HT1080 (cell line): ENCODE data around the gene TAS2R41. TPM values are rescaled to one million over a fixed set of nuclear protein-coding genes. Genes with fewer than 3 reads are reported as not detected.

Experiments
- DNase-seq: peaks from one replicate; pipeline ENCODE4 v3.0.0-alpha.2; 2015; ENCODE audit warnings: low read depth
- polyA plus RNA-seq, 2 experiments: library from polyadenylated mRNA; depleted of rRNA; stranded (reverse); fragments of >200 nt; gene quantifications; 2 replicates each; pipeline ENCODE4 v1.2.3, GENCODE V29; 2015
- total RNA-seq: library from RNA; depleted of rRNA; stranded (reverse); fragments of >200 nt; shearing (Covaris generic); gene quantifications from 2 replicates; pipeline ENCODE4 v1.2.3, GENCODE V29; 2014; rRNA removed

The TAS2R41 gene, protein sequence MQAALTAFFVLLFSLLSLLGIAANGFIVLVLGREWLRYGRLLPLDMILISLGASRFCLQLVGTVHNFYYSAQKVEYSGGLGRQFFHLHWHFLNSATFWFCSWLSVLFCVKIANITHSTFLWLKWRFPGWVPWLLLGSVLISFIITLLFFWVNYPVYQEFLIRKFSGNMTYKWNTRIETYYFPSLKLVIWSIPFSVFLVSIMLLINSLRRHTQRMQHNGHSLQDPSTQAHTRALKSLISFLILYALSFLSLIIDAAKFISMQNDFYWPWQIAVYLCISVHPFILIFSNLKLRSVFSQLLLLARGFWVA
- not detected in 2 replicates for total RNA-seq
- polyA plus RNA-seq (2015; cell fraction: cytosol; rRNA removed) = not detected in 2 replicates
- polyA plus RNA-seq (2015; cell fraction: nucleus; rRNA removed) = not detected in 2 replicates

DNA sequence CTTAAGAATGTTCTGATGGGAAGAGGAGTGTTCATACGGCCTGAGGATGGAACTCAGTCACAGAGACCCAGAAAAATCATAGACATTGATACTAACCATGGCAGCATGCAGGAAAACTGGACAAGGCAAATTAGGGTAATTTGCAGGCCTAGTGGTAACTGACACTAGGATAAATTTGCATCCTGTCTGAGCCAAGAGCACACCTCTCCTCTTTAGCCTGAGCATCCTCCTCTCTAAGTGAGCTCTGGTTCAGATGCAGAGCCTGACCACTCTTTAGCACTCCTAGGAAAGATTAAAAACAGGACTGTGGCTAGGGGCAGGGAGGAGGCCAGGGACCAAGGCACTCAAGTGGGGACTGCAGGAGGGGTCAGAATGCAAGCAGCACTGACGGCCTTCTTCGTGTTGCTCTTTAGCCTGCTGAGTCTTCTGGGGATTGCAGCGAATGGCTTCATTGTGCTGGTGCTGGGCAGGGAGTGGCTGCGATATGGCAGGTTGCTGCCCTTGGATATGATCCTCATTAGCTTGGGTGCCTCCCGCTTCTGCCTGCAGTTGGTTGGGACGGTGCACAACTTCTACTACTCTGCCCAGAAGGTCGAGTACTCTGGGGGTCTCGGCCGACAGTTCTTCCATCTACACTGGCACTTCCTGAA, at the start of gene TAS2R41:
TSS of gene TAS2R41 (plus strand) at position 373 of the 650 bp plus-strand sequence. CDS start at position 373, 0 bp downstream.
- DNase-seq = no peak

DNA sequence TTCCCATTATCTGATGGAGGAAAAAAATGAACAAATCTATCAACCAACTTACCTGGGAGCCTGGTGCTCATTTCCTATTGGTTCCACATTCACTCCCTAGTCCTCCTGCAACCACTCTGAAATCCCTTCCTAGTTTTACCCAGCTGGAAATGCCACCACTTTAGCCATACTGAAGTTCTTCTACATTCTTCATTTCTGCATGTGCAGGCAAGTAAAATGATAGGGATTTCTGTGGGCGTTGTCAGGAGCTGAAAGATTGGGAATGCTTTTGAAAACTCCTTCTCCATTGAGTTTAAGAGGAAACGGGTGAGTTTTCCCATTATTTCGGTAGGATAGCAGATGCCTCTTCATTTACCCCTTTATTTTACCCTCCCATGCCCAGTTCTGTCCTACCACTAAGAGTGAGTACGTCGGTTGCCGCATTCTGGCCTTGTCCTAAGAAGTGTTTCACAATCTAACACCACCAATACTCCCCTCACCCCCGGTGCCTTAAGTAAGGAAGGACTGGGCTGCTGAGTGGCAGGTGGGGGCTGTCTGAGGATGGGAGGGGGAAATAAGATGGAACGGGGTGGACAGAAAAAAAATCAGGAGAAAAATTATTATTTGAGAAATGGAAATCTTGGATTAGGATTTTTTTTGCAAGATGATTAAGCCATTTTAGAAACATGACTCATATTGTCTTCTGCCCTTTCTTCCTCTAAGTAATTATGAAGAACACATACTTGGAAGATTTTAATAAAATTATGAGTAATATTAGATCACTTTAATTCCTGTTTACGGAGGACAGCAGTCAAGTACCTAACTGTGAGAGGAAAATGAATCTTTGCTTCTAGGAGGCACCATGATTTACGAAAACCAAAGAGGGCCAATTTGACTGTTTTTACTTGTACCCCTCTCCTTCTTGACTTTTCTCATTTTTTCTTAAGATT, 47.6 kb upstream of the TAS2R41 start:
- no peak for DNase-seq

DNA sequence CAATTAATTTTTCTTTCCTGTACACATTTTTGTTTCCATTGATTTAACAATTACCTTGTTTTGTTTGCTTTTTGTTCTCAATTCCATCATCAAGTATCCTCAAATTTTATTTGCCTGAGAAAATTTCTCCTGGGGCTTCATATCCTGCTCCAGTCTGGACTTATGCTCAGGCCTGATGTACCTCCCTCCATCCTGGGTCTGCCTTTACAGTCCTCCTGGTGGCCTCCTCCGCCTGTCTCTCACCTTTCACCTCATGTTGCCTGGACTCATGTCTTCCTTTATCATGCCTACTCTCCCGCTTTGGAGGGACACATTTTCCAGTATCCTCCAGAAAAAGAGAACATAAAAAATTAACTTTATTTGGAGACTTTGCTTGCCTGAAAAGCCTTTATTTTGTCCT, 46.6 kb upstream of the TAS2R41 start:
- no peak for DNase-seq

DNA sequence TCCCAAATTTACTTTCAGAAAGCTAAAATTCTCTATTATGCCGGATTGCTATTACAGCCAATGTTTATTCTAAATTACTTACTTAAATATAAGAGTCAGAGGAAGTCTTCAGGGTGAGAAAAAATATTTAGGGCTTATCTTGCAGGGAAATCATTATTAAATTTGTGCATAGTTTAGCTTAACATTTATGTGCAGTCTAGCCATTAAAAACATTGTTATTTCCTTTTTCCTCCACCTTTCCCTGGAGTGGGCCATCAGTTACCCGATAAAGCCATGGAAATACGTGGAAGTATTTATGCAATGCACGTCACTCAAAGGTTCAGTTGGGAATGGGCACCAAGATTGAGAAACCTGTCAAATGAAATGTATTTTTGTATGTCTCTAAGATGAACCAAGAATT, 43.9 kb upstream of the TAS2R41 start:
- no peak for DNase-seq

DNA sequence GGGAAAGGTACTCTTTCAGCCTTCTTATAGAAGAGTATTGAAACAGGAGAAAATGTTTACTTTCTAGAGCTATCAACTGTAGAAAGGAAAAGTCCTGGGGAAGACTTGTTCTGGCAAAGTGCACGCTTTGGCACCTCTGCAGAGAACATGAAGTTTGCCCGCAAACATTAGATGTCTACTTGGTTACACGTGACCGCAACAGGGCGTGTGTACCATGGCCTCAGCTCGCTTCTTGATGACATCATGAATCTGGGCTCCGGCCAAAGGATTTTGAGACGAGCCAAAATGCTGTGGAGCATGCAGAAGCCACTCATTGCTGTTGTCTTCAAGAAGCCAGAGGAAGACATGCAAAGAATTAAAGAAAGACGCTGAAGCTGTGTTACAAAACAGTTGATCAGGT, 43.0 kb upstream of the TAS2R41 start:
- DNase-seq = peak; percentile 41

DNA sequence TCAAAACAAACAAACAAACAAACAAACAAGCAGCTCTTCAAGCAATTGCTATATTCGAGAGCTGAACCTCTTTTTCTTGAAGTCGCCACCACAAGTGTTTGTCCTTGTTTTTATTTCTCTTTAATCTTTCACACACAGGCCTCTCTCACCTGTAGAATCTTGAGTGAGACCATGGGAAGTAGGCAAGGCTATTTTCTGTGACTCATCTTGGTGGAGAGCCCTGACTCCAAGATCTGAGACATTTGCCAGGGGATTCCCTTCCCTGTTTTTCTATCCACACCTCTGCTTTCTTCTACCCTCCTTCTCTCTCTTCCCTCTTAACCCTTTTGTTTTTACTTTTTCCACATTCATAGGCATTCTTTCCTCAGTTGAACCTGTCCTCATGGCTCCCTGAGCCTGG, 42.4 kb upstream of the TAS2R41 start:
- no peak for DNase-seq

DNA sequence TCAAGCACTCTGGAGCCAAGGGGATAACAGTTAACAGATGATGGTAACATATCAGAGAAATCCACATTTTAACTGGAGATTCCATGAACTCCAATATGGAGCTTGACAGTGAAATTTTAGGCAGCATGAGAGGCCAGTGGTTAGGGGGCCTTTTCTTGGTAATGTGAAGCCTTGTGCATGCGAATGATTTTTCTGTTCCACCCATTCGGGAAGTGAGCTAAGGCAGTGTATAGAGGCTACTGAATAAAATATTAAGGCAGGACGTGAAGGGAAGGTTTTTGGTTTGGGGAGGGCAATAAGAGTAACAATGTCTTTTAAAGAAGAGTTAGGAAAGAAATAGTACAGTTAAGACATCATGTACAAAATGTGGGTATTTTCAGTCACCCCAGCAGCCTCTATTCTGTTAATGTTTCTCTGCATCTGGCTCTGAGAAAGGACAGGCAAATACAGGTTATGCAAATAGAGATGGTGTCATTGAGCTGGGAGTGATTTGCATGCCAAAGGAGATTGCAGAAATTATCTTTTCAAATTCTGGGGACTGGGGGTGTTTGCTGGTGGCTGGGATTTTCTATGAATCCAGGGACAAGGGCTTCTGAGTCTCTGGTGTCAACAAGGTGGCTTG, 41.2 kb upstream of the TAS2R41 start:
- DNase-seq = no peak

DNA sequence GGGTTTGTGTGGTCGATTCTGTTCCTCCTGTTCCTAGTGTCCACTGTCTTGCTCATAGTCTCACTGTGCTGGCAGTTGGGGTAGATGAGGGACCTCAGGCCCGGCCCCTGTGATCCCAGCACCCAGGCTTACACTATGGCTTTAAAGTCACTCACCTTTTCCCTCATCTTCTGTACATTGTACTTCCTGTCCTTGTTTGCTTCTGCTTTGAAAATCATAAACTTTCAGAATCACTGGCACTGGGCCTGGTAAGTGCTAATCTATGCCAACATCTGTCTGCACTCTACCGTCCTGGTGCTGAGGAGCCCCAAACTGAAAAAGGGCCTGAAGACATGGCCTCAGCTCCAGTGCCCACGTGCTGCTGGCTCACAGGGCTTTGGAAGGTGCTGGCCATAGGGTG, 40.1 kb upstream of the TAS2R41 start:
- DNase-seq = no peak

DNA sequence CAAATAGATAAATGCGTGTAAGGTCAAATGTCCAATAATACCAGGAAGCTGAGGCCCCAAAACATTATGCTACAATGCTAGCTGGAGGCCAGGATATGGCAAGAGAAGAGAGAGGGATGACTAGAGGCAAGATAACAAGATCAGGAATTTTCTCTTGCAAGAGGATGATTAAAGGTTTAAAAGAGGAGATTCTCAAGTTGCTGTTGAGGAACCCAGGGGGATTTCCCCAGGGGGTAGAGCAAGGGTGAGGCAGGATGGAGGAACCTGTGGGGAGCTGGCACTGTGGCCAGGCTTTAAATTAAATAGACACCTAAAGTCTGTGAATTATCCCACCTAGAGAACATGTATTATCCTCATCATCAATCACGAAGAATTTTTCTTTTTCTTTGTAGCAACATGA, 37.8 kb upstream of the TAS2R41 start:
- no peak for DNase-seq

DNA sequence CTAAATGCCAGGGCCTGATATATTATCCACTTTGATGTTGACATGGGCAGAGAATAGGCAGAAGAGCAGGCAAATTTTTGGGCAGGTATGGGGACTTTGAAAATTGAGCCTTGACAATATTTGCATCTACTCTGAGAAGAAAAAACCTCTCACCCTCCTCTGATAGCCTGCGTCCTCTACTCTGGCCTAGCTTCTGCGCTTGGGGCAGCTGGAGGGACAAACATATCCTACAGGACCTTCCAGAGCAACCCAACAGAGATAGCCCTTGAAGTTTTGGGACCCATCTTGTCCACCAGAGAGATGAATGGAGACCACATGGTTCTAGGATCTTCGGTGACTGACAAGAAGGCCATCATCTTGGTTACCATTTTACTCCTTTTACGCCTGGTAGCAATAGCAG, 34.5 kb upstream of the TAS2R41 start, which contains the start of gene TAS2R60:
TSS of gene TAS2R60 (plus strand) at position 301 of the 400 bp plus-strand sequence. CDS start at position 301, 0 bp downstream.
- DNase-seq = no peak

DNA sequence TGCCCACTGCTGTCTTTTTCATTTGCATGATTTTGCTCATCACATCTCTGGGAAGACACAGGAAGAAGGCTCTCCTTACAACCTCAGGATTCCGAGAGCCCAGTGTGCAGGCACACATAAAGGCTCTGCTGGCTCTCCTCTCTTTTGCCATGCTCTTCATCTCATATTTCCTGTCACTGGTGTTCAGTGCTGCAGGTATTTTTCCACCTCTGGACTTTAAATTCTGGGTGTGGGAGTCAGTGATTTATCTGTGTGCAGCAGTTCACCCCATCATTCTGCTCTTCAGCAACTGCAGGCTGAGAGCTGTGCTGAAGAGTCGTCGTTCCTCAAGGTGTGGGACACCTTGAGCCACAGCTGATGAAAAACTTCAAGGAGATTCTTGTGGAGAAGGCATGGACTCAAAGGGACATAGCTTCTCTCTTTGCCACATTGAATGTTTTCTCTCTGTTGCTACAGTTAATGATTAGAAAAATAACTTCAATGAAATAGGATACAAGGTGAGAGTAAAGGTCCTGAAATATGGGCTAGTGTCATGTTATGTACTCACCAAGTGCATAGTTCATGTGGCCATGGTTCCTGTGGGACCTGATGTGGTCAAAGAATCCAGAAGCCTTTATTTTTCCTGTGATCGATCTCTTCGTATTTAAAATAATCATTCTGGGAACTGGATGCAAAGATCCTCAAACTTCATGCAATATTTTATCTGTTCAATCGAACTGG, 33.5 kb upstream of the TAS2R41 start:
- no peak for DNase-seq

DNA sequence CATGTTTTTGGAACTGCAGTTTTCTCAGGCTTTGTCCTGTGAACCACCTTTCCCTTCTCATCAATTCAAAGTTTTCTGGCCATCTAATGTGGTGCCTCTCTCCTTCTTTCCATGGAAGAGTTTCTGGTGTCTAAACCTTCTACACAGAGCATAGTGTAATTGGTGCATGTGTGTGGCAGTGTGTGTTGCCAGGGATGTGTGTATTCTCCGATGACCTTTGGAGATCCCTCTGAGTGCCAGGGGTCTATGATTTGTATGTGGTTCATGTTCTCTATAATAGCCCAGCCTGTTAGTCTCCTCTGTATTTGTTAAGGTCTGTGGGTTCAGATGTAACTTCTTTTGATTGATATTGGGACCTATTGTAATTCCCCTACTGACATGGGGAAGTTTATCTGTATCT, 32.9 kb upstream of the TAS2R41 start:
- DNase-seq = no peak

DNA sequence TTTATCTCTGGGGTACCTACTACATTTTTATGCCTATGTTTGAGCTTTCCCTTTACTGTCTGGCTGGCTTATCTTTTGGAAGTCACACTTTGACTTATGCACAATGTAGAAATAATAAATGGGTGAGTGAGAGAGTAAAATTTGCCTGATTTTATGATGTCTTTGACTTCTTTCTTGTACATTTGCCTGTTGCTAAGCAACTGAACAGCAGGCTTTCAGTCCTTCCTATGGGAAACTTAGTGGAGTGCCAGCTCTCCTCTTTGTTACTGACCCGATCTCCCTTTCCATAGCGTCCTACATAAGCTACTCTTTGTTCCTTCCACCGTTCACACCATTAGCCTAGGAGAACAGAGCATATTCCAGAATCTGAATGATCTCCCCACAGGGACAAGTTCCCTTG, 30.2 kb upstream of the TAS2R41 start:
- DNase-seq = no peak

DNA sequence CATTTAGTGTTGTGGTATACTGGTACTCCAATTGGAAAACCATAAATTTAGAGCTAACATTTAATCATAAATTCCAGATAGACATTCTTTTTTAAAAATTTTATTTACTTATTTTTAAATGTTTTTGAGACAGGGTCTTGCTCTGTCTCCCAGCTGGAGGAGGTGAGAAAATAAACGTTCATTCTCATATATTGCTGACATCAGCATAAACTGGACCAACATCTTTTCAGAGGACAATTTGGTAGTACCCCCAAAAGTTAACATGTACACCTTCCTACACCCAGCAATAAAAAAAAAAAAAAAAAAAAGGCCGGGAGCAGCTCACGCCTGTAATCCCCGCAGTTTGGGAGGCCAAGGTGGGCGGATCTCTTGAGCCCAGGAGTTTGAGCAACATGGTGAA, 29.2 kb upstream of the TAS2R41 start:
- no peak for DNase-seq

DNA sequence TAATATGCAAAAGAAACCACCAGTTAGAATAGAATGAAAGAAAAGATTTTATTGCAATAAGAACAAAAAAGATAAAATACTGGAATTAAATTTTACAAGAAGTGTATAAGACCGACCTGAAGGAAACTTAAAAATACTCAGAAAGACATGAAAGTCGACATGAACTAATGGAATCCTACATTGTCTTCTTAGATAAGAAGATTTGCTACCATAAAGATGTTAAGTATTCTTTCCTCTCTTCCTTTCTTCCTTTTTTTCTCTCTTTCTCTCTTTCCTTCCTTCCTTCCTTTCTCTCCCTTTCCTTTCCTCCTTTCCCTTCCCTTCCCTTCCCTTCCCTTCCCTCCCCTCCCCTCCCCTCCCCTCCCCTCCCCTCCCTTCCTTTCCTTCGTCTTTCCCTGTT, 27.9 kb upstream of the TAS2R41 start:
- no peak for DNase-seq

DNA sequence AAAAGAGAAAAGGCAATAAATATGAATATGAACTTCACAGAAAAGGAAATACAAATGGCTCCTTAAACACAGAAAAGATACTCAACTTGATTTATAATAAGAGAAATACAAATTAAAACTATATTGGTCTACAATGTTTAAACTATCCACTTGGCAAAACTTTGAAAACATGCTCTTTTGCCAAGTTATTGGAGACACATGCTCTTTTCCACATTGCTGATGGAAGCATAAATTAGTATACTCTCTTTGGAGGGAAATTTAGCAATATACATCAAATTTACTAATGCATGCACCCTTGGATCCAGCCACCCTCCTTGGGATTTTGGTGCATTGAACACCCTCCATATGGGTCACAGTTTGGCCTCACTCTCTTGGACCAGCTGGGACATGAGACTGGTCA, 26.6 kb upstream of the TAS2R41 start:
- no peak for DNase-seq

DNA sequence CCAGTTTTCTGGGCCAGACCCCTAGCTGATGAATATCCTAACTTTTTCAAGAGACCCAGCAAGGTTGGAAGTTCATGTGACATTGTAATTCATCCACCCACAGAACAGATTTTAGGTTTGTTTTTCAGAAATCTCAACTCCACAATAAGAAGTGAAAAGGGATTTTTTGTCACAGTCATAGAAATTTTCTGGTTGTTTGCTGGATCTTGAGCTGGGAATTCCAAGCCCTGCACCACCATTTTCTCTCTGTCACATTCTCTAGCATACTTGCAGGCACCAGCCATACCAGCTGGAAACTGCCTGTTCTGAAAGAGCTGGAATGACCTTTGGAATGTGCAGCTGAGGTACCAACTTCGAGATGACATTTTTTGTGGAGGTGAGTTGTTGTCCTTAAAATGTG, 25.9 kb upstream of the TAS2R41 start:
- no peak for DNase-seq

DNA sequence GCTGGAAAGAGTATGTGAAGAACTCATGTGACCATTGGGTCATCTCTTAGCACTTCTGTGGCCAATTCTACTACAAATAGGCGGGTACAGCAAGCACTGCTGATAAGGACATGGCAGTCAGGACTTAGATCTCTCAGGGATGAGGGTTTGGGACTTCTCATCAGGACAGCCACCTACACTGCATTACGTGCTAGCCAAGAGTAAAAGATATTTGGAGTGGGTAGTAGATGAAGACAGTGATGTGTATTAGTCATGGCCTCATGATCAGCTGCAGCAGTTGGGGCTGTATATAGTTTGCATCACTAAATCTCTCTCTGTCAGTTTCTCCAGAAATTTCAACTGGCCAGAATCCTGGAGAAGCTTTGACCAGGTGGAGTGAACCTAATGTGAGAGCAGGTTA, 25.2 kb upstream of the TAS2R41 start:
- DNase-seq = no peak

DNA sequence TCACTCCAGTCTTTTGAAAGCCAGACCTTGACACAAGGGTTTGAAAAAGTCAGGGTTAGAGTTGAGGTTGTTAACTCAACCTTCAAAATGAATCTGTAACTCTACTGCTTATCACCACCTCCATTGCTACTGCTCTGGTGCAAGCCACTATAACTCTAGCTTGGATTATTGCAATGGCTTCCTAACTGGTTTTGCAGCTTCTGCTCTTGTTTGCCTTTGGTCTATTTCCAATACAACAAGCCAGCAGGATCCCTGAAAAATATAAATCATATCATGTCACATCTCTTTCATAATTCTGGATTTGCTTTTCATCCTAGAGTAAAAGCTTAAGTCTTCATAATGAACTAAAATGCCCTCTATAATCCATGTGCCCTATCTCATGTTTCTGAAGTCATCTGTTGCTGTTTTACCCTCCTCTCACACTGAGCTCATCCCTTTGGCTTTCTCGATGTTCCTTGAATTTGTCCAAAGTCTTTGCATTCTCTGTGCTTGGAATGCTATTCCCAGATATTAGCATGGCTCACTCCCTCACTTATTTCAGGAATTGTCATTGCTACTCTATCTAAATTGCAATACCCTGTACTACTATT, 23.5 kb upstream of the TAS2R41 start:
- DNase-seq = no peak

DNA sequence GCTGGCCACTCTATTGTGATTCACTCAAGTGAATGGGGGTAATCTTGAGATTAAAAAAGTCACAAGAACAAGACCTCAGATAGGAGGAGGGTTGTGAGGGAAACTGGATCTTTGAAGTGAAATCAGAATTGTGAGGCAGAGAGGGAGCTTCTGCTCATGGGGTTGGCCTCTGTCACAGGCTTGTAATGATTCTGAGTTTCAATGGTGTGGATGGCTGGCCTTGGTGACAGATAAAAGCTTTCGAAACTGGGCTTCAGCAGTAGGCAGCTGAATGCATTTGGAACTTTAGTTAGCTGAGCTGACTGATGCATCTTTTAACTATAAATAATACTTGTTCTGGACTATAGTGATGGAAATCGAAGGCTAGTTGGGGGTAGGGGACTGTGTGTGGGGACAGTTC, 22.2 kb upstream of the TAS2R41 start:
- DNase-seq = no peak
